DND-41 (cell line): Measurements from ENCODE around the gene CDHR3.

Experiments
- ATAC-seq: fragments of 200-7000 bp; cut with Tn5 transposase; 3 replicates; pipeline ENCODE4 v1.9.1; 2021; ENCODE audit warnings: low read depth; ENCODE audit not compliant: insufficient read depth
- DNase-seq: peaks from one replicate; pipeline ENCODE4 v3.0.0-alpha.2; 2020
- H2AFZ ChIP-seq: 2 replicates; pipeline ENCODE4 v1.6.0; 2012; ENCODE audit warnings: low read depth, low read length
- H3K27ac ChIP-seq: 2 replicates; pipeline ENCODE4 v1.5.1; 2012; ENCODE audit warnings: low read length, inconsistent platforms
- H3K27me3 ChIP-seq: fragments of 200-600 bp; sonication (generic); 2 replicates; pipeline ENCODE4 v1.6.0; 2012; ENCODE audit warnings: low read length, mild to moderate bottlenecking, inconsistent platforms; ENCODE audit not compliant: insufficient read depth, poor library complexity
- H3K36me3 ChIP-seq: 2 replicates; pipeline ENCODE4 v1.5.1; 2012; ENCODE audit warnings: low read length, inconsistent platforms; ENCODE audit not compliant: insufficient read depth
- H3K4me1 ChIP-seq: 2 replicates; pipeline ENCODE4 v1.5.1; 2012; ENCODE audit warnings: mild to moderate bottlenecking, low read length; ENCODE audit not compliant: insufficient read depth
- H3K4me2 ChIP-seq: 2 replicates; pipeline ENCODE4 v1.6.0; 2012; ENCODE audit warnings: mild to moderate bottlenecking, moderate library complexity, low read length, inconsistent platforms; ENCODE audit not compliant: insufficient read depth
- H3K4me3 ChIP-seq, 2 experiments: fragments of 200-600 bp in 1 of 2; shearing (Covaris generic) in 1 of 2; 2 replicates each; pipeline ENCODE4 v1.5.1; 2012 to 2016; ENCODE audit warnings: inconsistent platforms in 2 of 2, low read length in 2 of 2, mild to moderate bottlenecking in 2 of 2, low read depth in 1 of 2, moderate library complexity in 1 of 2
- H3K79me2 ChIP-seq: 2 replicates; pipeline ENCODE4 v1.6.0; 2012; ENCODE audit warnings: low read length, inconsistent platforms; ENCODE audit not compliant: insufficient read depth
- H3K9ac ChIP-seq: 2 replicates; pipeline ENCODE4 v1.6.0; 2012; ENCODE audit warnings: low read depth, mild to moderate bottlenecking, inconsistent platforms, low read length, moderate library complexity
- H3K9me3 ChIP-seq: 2 replicates; pipeline ENCODE4 v1.5.1; 2012; ENCODE audit warnings: low read length, moderate library complexity, mild to moderate bottlenecking, inconsistent platforms; ENCODE audit not compliant: insufficient read depth, severe bottlenecking
- H4K20me1 ChIP-seq: 2 replicates; pipeline ENCODE4 v1.6.0; 2012; ENCODE audit warnings: low read length; ENCODE audit not compliant: insufficient read depth
- CTCF ChIP-seq: IDR thresholded peaks from 2 replicates; pipeline ENCODE4 v1.5.1; 2012; ENCODE audit warnings: borderline replicate concordance, low read length, moderate library complexity, mild to moderate bottlenecking; ENCODE audit not compliant: poor library complexity, severe bottlenecking; ENCODE audit errors: extremely low read depth
- EZH2 ChIP-seq: IDR thresholded peaks from 3 replicates; pipeline ENCODE4 v1.6.1; 2012; ENCODE audit warnings: borderline replicate concordance, low read depth, mild to moderate bottlenecking, moderate library complexity, low read length, inconsistent platforms; ENCODE audit not compliant: severe bottlenecking

Gene CDHR3

GRCh38 chr7:105996860-105997737 lies 34.0 kb downstream of the CDHR3 start:
- Histone ChIP-seq H3K9ac (no peak overlapping the region), H3K4me1 (peaks cover 19% of the 10 kb centered on the region), H3K27me3 (peaks cover 37% of the 10 kb centered on the region), H3K36me3 (no peaks in the 10 kb centered on the region), H3K79me2 (no peaks in the 10 kb centered on the region), H3K9me3 (no peaks in the 10 kb centered on the region), H3K4me3 (no peak overlapping the region), H2AFZ (no peak overlapping the region), H4K20me1 (no peaks in the 10 kb centered on the region), H3K4me2 (no peak overlapping the region), H3K27ac (no peak overlapping the region)
- ATAC-seq = no peak
- TF ChIP-seq EZH2 (no peak), CTCF (no peak)
- no peak for DNase-seq

DNA sequence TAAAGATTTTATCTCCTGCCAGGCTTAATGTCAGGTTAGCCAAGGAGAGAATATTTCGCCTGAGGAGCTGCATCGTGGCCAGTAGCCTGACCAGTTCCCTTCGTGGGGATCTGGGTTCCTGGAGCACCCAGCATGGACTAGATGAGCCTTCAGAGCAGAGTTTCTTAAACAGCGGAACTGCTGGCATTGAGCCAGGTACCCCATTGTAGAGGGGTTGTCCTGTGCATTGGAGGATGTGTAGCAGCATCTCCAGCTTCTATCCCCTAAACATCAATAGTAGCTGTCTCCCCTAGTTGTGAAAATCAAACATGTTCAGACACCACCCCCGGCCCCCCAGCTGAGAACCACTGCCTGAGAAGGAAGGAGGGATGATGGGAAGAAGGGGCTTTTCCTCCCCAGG lies 36.2 kb downstream of the CDHR3 start:
- no peak for TF ChIP-seq EZH2
- TF ChIP-seq CTCF = no peak
- H3K4me3 ChIP-seq = no peak overlapping the region
- H4K20me1 ChIP-seq = no peaks in the 10 kb centered on the region
- H3K4me1 ChIP-seq = no peaks in the 10 kb centered on the region
- H2AFZ ChIP-seq = no peak overlapping the region
- no peak overlapping the region for H3K27ac ChIP-seq
- no peaks in the 10 kb centered on the region for H3K9me3 ChIP-seq
- DNase-seq = no peak
- no peak overlapping the region for H3K9ac ChIP-seq
- no peak for ATAC-seq
- no peaks in the 10 kb centered on the region for H3K79me2 ChIP-seq
- H3K4me2 ChIP-seq = no peak overlapping the region
- H3K36me3 ChIP-seq = no peaks in the 10 kb centered on the region
- peaks cover 36% of the 10 kb centered on the region for H3K27me3 ChIP-seq

GRCh38 chr7:106001196-106001595 lies 38.1 kb downstream of the CDHR3 start:
- DNase-seq (no peak), ATAC-seq (no peak)
- no peak overlapping the region for H3K4me3 ChIP-seq
- TF ChIP-seq CTCF = no peak
- TF ChIP-seq EZH2 = no peak
- H3K36me3 ChIP-seq = no peaks in the 10 kb centered on the region
- no peaks in the 10 kb centered on the region for H3K4me1 ChIP-seq
- no peak overlapping the region for H3K27ac ChIP-seq
- no peak overlapping the region for H3K4me2 ChIP-seq
- H3K9ac ChIP-seq = no peak overlapping the region
- H2AFZ ChIP-seq = no peak overlapping the region
- no peaks in the 10 kb centered on the region for H4K20me1 ChIP-seq
- H3K79me2 ChIP-seq = no peaks in the 10 kb centered on the region
- peaks cover 6% of the 10 kb centered on the region for H3K9me3 ChIP-seq
- H3K27me3 ChIP-seq = peaks cover 43% of the 10 kb centered on the region
